B cell (primary cell): ENCODE measurements around the gene ZSCAN9. TPM values are rescaled to one million over a fixed set of nuclear protein-coding genes. Genes with fewer than 3 reads are reported as not detected.

ENCODE experiments used
- ATAC-seq: fragments of 200-7000 bp; cut with Tn5 transposase; one replicate; pipeline ENCODE4 v1.10.0; 2021; ENCODE audit warnings: low read depth, mild to moderate bottlenecking, moderate number of reproducible peaks, moderate library complexity
- CTCF ChIA-PET: fragments of 350-600 bp; sonication (Branson Sonifier 250); formaldehyde crosslinking; loops from one replicate; lab custom pipeline; 2021; ENCODE audit warnings: antibody characterized with exemption, inconsistent platforms; lab: Charles Lee
- POLR2A ChIA-PET: fragments of 350-600 bp; sonication (Branson Sonifier 250); formaldehyde crosslinking; loops from one replicate; lab custom pipeline; 2021; ENCODE audit warnings: antibody characterized with exemption; lab: Charles Lee
- DNase-seq: peaks from one replicate; pipeline ENCODE4 v3.0.0; 2013
- H2AFZ ChIP-seq: 2 replicates; pipeline ENCODE4 v1.6.1; 2012; ENCODE audit warnings: mild to moderate bottlenecking, low read depth, low read length; ENCODE audit not compliant: insufficient read depth, poor library complexity, severe bottlenecking
- H3K27ac ChIP-seq, 2 donors: 1 replicate in 1 of 2; 2 replicates in 1 of 2; pipeline ENCODE4 v1.5.1; 2012 to 2013; ENCODE audit warnings: low read length in 2 of 2, mild to moderate bottlenecking in 2 of 2, moderate library complexity in 1 of 2
- H3K27me3 ChIP-seq, 4 experiments: fragments of 200-600 bp in 1 of 4; sonication (generic) in 1 of 4; replicated peaks in 1 of 4; 1 replicate in 2 of 4; 2 replicates in 2 of 4; pipeline versions ENCODE4 v1.6.1 to v1.7.0; 2013 to 2016; ENCODE audit warnings: low read length in 3 of 4, mild to moderate bottlenecking in 2 of 4, mixed read lengths in 1 of 4, moderate library complexity in 1 of 4; ENCODE audit not compliant: insufficient read depth in 4 of 4, control insufficient read depth in 3 of 4; ENCODE audit errors: control extremely low read depth in 1 of 4
- H3K36me3 ChIP-seq, 2 experiments: replicated peaks in 1 of 2; 1 replicate in 1 of 2; 2 replicates in 1 of 2; pipeline versions ENCODE4 v1.6.1 to v1.7.1; 2013; ENCODE audit warnings: low read length in 1 of 2; ENCODE audit not compliant: insufficient read depth in 2 of 2, control insufficient read depth in 1 of 2; ENCODE audit errors: control extremely low read depth in 1 of 2, extremely low read depth in 1 of 2
- H3K4me1 ChIP-seq, 2 donors: fragments of 200-600 bp in 1 of 2; sonication (generic) in 1 of 2; 1 replicate in 1 of 2; 2 replicates in 1 of 2; pipeline versions ENCODE4 v1.5.1 to v1.6.1; 2013 to 2017; ENCODE audit warnings: low read length in 2 of 2; ENCODE audit not compliant: control insufficient read depth in 2 of 2, insufficient read depth in 2 of 2
- H3K4me2 ChIP-seq: replicated peaks from 2 replicates; pipeline ENCODE3; 2012; ENCODE audit warnings: mild to moderate bottlenecking, low read depth, low read length; ENCODE audit not compliant: poor library complexity, severe bottlenecking
- H3K4me3 ChIP-seq, 5 experiments: fragments of 200-600 bp in 1 of 5; sonication (generic) in 1 of 5; 1 replicate in 3 of 5; 2 replicates in 2 of 5; pipeline versions ENCODE4 v1.5.1 to v1.7.0; 2011 to 2016; ENCODE audit warnings: low read length in 4 of 5, mild to moderate bottlenecking in 4 of 5, low read depth in 2 of 5, control low read depth in 1 of 5, moderate library complexity in 1 of 5; ENCODE audit not compliant: insufficient read depth in 1 of 5; ENCODE audit errors: control extremely low read depth in 1 of 5, extremely low read depth in 1 of 5
- H3K79me2 ChIP-seq: fragments of 200-600 bp; sonication (generic); one replicate; pipeline ENCODE4 v1.6.0; 2016; ENCODE audit warnings: low read length; ENCODE audit not compliant: control insufficient read depth, insufficient read depth
- H3K9ac ChIP-seq: fragments of 200-600 bp; sonication (generic); 2 replicates; pipeline ENCODE4 v1.6.1; 2017; ENCODE audit warnings: mild to moderate bottlenecking, low read length, moderate library complexity
- H3K9me3 ChIP-seq, 3 donors: one replicate each; pipeline versions ENCODE4 v1.6.1 to v1.7.1; 2013; ENCODE audit warnings: low read length in 2 of 3; ENCODE audit not compliant: control insufficient read depth in 2 of 3, insufficient read depth in 1 of 3; ENCODE audit errors: control extremely low read depth in 1 of 3
- H4K20me1 ChIP-seq: 2 replicates; pipeline ENCODE4 v1.6.0; 2012; ENCODE audit warnings: mild to moderate bottlenecking, low read length; ENCODE audit not compliant: insufficient read depth, control insufficient read depth, poor library complexity, severe bottlenecking
- H3K27ac Mint-ChIP-seq: one replicate; pipeline ENCODE4 v1.8.0; 2021; ENCODE audit warnings: mixed read lengths
- H3K27me3 Mint-ChIP-seq: one replicate; pipeline ENCODE4 v1.8.0; 2021; ENCODE audit warnings: mixed read lengths
- H3K4me1 Mint-ChIP-seq: one replicate; pipeline ENCODE4 v1.8.0; 2021; ENCODE audit warnings: mixed read lengths
- H3K4me3 Mint-ChIP-seq: one replicate; pipeline ENCODE4 v1.8.0; 2021; ENCODE audit warnings: mixed read lengths
- H3K9me3 Mint-ChIP-seq: one replicate; pipeline ENCODE4 v1.8.0; 2022; ENCODE audit warnings: mixed read lengths; ENCODE audit not compliant: insufficient read depth
- CTCF ChIP-seq: fragments of 200-600 bp; IDR thresholded peaks from one replicate; pipeline ENCODE4 v1.8.0; 2022; ENCODE audit warnings: antibody characterized with exemption, mild to moderate bottlenecking
- EZH2 ChIP-seq: IDR thresholded peaks from 2 replicates; pipeline ENCODE4 v1.6.1; 2012; ENCODE audit warnings: borderline replicate concordance, low read depth, mild to moderate bottlenecking, moderate library complexity, low read length; ENCODE audit not compliant: insufficient read depth, poor library complexity, severe bottlenecking
- WGBS: methylation state at CpG from one replicate; pipeline ENCODE4 v1.1.5; 2013; ENCODE audit warnings: missing lambda C conversion rate; ENCODE audit not compliant: insufficient coverage; 5-methylcytosine and 5-hydroxymethylcytosine counted together
- intact Hi-C: fragments of 100-400 bp; cut with micrococcal nuclease; formaldehyde crosslinking; loops from one replicate; pipeline ENCODE4 v1.10.0; 2022
- polyA plus RNA-seq: library from polyadenylated mRNA; depleted of rRNA; stranded (reverse); fragments of >200 nt; gene quantifications from 2 replicates; pipeline ENCODE4 v1.2.3, GENCODE V29; 2012
- total RNA-seq, 2 donors: library from RNA; stranded (reverse); fragments of 120-200 nt in 1 of 2; gene quantifications; 1 replicate in 1 of 2; 2 replicates in 1 of 2; pipeline versions ENCODE4 v1.2.3 to v1.2.4, GENCODE V29; 2013 to 2022

ZSCAN9 gene
- total and polyA plus RNA-seq, 2 donors (not counting 1 experiment from before 2014, with no cell fraction given) = 14.7 to 29.8 TPM

GRCh38 chr6:28226460-28226859 lies 1.4 kb downstream of the ZSCAN9 start:
- ChIA-PET POLR2A (interaction anchor here (1.4 kb wide), 1 partner anchor 40 kb away, joined by 3 read pairs; the partner anchor contains the start of gene ZSCAN26), CTCF (interaction anchor here (0.7 to 1.3 kb wide), 2 partner anchors 9 to 130 kb away, joined by 3 to 4 read pairs; no protein-coding TSS in a partner anchor)
- H3K4me2 ChIP-seq = peak overlapping the region; percentile 95

More at GRCh38 chr6:28226460-28226859, 1.4 kb downstream of the ZSCAN9 start:
- H3K27me3 Mint-ChIP-seq = peaks cover 16% of the 10 kb centered on the region
- peaks cover 9 to 24% of the 10 kb centered on the region in 2 experiments for H3K36me3 ChIP-seq
- H3K4me1 Mint-ChIP-seq = peaks cover 22% of the 10 kb centered on the region
- no peak overlapping the region for H3K27ac Mint-ChIP-seq
- ATAC-seq = no peak
- no peak overlapping the region for H3K4me3 ChIP-seq
- peaks cover 10 to 15% of the 10 kb centered on the region in 2 donors for H3K4me1 ChIP-seq
- H3K9me3 ChIP-seq = peaks cover 0 to 2% (median 0%) of the 10 kb centered on the region in 3 donors
- no peaks in the 10 kb centered on the region for H3K9me3 Mint-ChIP-seq
- H3K27me3 ChIP-seq = peaks cover 0 to 9% (median 2%) of the 10 kb centered on the region in 4 experiments
- no CpG with 5 or more reads among the region's 2 CpGs for WGBS
- no peak overlapping the region for H3K4me3 Mint-ChIP-seq
- peaks cover 4% of the 10 kb centered on the region for H3K79me2 ChIP-seq
- no peak overlapping the region for H2AFZ ChIP-seq
- no peak overlapping the region for H3K27ac ChIP-seq
- no peak for DNase-seq
- H4K20me1 ChIP-seq = no peaks in the 10 kb centered on the region
- no peak overlapping the region for H3K9ac ChIP-seq
- no peak for TF ChIP-seq CTCF
- no peak for TF ChIP-seq EZH2
- intact Hi-C loops = loop anchor here (5.0 kb wide), 1 partner anchor 104 kb away; the partner anchor contains the start of gene ZSCAN16
